Measurements from ENCODE around the gene MGAT4A. TPM values are rescaled to one million over a fixed set of nuclear protein-coding genes. Genes with fewer than 3 reads are reported as not detected.

Gene MGAT4A
- total and polyA plus RNA-seq, 9 of the 15 experiments (the other 6 are each of a cell fraction or from before 2014, with no cell fraction given) = 0.03 to 0.53 (median 0.18) TPM; not detected in 2

DNA sequence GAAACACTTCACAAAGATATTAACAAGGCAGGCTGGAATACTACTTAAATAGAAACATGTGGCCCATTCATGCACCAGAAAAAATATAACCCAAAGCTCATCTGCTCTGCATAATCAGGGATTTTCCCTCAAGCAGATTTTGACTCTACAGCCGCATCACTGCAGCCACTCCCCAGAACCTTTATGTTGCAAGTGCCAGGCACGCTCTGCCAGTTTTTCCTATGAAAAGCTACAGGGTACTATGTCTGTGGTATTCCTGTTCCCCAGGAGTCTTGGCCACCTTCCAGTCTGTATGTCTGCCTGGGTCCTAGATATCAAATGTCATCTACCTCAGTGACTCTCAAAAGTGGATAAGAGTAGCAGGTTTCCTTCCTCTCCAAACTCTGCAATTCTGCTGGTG lies 126.4 kb downstream of the MGAT4A start:
- peaks cover 5% of the 10 kb centered on the region for H3K9me1 ChIP-seq (ENCODE audit: control insufficient read depth, insufficient read depth, low read length)
- FAIRE-seq = no peak
- peaks cover 57% of the 10 kb centered on the region; the same call in 2 of the 3 replicates for H3K36me3 ChIP-seq (ENCODE audit: control insufficient read depth, insufficient read depth, low read length)
- ChIA-PET POLR2A (no interaction called here), CTCF (ENCODE audit: low intra/inter-chr PET ratio) (no interaction called here)
- in situ Hi-C loops (cut with MboI) (loop anchor here (5.0 kb wide), 1 partner anchor 192 kb away; no protein-coding TSS in a partner anchor), intact Hi-C loops (cut with micrococcal nuclease) (no loop called here)
- no peak for DNase-seq (ENCODE audit: extremely low read depth in 1 of 4, low spot score in 3 of 4)
- BruUV-seq (replicated peaks) = no TSS peak
- H3K4me2 ChIP-seq (ENCODE audit: insufficient read depth, low read length) = no peak overlapping the region
- no peak overlapping the region for H3K27ac ChIP-seq (ENCODE audit: extremely low read depth, low read depth, low read length)
- 93% methylated on average over 2 of the region's 2 CpGs for WGBS (ENCODE audit: insufficient coverage, low coverage, missing lambda C conversion rate)
- H3K27me3 ChIP-seq (ENCODE audit: control insufficient read depth in 2 of 2, insufficient read depth in 2 of 2, low read length in 2 of 2) = no peaks in the 10 kb centered on the region
- H3K9ac ChIP-seq (ENCODE audit: insufficient read depth in 1 of 2, low read depth in 2 of 2, low read length in 2 of 2) = no peak overlapping the region
- no peak overlapping the region for H3K4me3 ChIP-seq
- H4K20me1 ChIP-seq (replicated peaks; ENCODE audit: control insufficient read depth, insufficient read depth, low read length) = no peaks in the 10 kb centered on the region; the same call in 1 of the 2 replicates
- ATAC-seq = no peak
- H2AFZ ChIP-seq (ENCODE audit: low read depth, low read length) = no peak overlapping the region
- peaks cover 12 to 15% of the 10 kb centered on the region in 2 experiments for H3K4me1 ChIP-seq (replicated peaks in 1 of 2; ENCODE audit: control insufficient read depth in 2 of 2, insufficient read depth in 2 of 2, low read length in 2 of 2)
- no peaks in the 10 kb centered on the region for H3K9me3 ChIP-seq (replicated peaks; ENCODE audit: control insufficient read depth, insufficient read depth, low read depth, low read length)
- H3K79me2 ChIP-seq (ENCODE audit: control insufficient read depth, insufficient read depth, low read length) = peaks cover 51% of the 10 kb centered on the region
- TF ChIP-seq FOSL1 (tag; conservative IDR thresholded peaks at IDR 0.05) (no peak), TBL1XR1 (IDR thresholded peaks at IDR 0.05; ENCODE audit: low read length in 2 of 2) (no peak), ZNF3 (CRISPR knock-in tag; IDR thresholded peaks at IDR 0.05) (no peak), NFIC (IDR thresholded peaks at IDR 0.05) (no peak), ZNF175 (CRISPR knock-in tag; IDR thresholded peaks at IDR 0.05; ENCODE audit: low read depth) (no peak), ZNF696 (CRISPR knock-in tag; conservative IDR thresholded peaks at IDR 0.05) (no peak), FOXJ2 (tag; IDR thresholded peaks at IDR 0.05) (no peak), MXI1 (IDR thresholded peaks at IDR 0.05; ENCODE audit: low read depth, low read length) (no peak), TAL1 (IDR thresholded peaks at IDR 0.05) (no peak), ZFP36 (IDR thresholded peaks at IDR 0.05; ENCODE audit: low read depth, low read length, partially characterized antibody) (no peak), PCBP1 (IDR thresholded peaks at IDR 0.05; ENCODE audit: low read depth, low read length, poor library complexity, severe bottlenecking) (no peak), HDAC3 (IDR thresholded peaks at IDR 0.05; ENCODE audit: borderline replicate concordance, partially characterized antibody) (no peak)
- TF ChIP-seq, protein P1, sequence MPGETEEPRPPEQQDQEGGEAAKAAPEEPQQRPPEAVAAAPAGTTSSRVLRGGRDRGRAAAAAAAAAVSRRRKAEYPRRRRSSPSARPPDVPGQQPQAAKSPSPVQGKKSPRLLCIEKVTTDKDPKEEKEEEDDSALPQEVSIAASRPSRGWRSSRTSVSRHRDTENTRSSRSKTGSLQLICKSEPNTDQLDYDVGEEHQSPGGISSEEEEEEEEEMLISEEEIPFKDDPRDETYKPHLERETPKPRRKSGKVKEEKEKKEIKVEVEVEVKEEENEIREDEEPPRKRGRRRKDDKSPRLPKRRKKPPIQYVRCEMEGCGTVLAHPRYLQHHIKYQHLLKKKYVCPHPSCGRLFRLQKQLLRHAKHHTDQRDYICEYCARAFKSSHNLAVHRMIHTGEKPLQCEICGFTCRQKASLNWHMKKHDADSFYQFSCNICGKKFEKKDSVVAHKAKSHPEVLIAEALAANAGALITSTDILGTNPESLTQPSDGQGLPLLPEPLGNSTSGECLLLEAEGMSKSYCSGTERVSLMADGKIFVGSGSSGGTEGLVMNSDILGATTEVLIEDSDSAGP (CRISPR knock-in tag; IDR thresholded peaks at IDR 0.05) = no peak
- TF ChIP-seq, protein P2, sequence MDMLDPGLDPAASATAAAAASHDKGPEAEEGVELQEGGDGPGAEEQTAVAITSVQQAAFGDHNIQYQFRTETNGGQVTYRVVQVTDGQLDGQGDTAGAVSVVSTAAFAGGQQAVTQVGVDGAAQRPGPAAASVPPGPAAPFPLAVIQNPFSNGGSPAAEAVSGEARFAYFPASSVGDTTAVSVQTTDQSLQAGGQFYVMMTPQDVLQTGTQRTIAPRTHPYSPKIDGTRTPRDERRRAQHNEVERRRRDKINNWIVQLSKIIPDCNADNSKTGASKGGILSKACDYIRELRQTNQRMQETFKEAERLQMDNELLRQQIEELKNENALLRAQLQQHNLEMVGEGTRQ (CRISPR knock-in tag; IDR thresholded peaks at IDR 0.05) = no peak
- TF ChIP-seq, protein P3, sequence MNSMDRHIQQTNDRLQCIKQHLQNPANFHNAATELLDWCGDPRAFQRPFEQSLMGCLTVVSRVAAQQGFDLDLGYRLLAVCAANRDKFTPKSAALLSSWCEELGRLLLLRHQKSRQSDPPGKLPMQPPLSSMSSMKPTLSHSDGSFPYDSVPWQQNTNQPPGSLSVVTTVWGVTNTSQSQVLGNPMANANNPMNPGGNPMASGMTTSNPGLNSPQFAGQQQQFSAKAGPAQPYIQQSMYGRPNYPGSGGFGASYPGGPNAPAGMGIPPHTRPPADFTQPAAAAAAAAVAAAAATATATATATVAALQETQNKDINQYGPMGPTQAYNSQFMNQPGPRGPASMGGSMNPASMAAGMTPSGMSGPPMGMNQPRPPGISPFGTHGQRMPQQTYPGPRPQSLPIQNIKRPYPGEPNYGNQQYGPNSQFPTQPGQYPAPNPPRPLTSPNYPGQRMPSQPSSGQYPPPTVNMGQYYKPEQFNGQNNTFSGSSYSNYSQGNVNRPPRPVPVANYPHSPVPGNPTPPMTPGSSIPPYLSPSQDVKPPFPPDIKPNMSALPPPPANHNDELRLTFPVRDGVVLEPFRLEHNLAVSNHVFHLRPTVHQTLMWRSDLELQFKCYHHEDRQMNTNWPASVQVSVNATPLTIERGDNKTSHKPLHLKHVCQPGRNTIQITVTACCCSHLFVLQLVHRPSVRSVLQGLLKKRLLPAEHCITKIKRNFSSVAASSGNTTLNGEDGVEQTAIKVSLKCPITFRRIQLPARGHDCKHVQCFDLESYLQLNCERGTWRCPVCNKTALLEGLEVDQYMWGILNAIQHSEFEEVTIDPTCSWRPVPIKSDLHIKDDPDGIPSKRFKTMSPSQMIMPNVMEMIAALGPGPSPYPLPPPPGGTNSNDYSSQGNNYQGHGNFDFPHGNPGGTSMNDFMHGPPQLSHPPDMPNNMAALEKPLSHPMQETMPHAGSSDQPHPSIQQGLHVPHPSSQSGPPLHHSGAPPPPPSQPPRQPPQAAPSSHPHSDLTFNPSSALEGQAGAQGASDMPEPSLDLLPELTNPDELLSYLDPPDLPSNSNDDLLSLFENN (IDR thresholded peaks at IDR 0.05; ENCODE audit: low read depth in 2 of 2, low read length in 2 of 2) = no peak
- TF ChIP-seq, protein P4, sequence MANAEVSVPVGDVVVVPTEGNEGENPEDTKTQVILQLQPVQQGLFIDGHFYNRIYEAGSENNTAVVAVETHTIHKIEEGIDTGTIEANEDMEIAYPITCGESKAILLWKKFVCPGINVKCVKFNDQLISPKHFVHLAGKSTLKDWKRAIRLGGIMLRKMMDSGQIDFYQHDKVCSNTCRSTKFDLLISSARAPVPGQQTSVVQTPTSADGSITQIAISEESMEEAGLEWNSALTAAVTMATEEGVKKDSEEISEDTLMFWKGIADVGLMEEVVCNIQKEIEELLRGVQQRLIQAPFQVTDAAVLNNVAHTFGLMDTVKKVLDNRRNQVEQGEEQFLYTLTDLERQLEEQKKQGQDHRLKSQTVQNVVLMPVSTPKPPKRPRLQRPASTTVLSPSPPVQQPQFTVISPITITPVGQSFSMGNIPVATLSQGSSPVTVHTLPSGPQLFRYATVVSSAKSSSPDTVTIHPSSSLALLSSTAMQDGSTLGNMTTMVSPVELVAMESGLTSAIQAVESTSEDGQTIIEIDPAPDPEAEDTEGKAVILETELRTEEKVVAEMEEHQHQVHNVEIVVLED (CRISPR knock-in tag; IDR thresholded peaks at IDR 0.05) = no peak

Data from K562 (cell line).